Measurements from ENCODE around the gene BMPER. TPM values are rescaled to one million over a fixed set of nuclear protein-coding genes. Genes with fewer than 3 reads are reported as not detected.

The BMPER gene
- total and polyA plus RNA-seq, 2 donors from 2014 or later, result 0.60 to 0.80 TPM

DNA sequence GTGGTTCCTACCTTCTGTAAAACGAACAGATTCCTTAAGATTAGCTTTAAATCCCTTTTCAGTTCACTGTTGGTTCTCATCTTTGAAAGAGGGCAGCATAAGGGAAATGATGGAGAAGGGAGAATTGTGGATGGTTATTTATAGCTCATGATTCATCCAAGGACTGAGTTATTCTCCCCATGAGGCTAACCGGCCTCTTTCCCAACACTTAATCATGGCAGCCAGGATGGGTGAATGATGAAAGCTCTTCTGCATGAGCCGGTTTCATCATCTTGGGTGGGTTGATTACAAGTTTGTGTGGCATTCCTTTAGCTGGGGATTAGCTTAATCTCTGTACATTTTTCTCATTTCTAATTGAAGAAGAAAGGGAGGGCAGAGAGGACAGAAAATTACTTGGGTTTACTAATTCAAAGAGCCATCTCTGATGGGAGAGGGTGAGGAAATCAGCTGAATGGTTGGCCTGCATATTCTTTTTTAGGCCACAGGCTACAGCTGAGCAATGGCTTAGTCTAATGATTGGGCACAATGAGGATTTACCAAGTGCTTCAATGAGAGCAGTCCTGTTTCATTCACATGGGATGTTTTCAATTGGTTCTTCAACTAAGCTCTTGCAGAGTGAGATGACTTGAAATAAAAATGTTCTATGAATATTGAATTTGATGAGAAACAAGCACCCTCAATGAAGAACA is 250.0 kb downstream of the BMPER start:
- TF ChIP-seq, protein P1, sequence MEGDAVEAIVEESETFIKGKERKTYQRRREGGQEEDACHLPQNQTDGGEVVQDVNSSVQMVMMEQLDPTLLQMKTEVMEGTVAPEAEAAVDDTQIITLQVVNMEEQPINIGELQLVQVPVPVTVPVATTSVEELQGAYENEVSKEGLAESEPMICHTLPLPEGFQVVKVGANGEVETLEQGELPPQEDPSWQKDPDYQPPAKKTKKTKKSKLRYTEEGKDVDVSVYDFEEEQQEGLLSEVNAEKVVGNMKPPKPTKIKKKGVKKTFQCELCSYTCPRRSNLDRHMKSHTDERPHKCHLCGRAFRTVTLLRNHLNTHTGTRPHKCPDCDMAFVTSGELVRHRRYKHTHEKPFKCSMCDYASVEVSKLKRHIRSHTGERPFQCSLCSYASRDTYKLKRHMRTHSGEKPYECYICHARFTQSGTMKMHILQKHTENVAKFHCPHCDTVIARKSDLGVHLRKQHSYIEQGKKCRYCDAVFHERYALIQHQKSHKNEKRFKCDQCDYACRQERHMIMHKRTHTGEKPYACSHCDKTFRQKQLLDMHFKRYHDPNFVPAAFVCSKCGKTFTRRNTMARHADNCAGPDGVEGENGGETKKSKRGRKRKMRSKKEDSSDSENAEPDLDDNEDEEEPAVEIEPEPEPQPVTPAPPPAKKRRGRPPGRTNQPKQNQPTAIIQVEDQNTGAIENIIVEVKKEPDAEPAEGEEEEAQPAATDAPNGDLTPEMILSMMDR (IDR thresholded peaks at IDR 0.05; ENCODE audit: borderline replicate concordance, extremely low read depth, insufficient read depth), result no peak
- no peak overlapping the region for H3K27ac ChIP-seq (ENCODE audit: low read depth in 2 of 2, low read length in 2 of 2)
- peaks cover 0 to 1% (median 0%) of the 10 kb centered on the region in 3 donors for H3K4me1 ChIP-seq (ENCODE audit: control insufficient read depth in 2 of 3, insufficient read depth in 2 of 3, low read depth in 1 of 3, low read length in 3 of 3)
- intact Hi-C loops (cut with DNase I), result no loop called here
- DNase-seq (no peak), FAIRE-seq (no peak)
- no peaks in the 10 kb centered on the region for H3K9me3 ChIP-seq (ENCODE audit: control insufficient read depth in 2 of 3, insufficient read depth in 1 of 3, low read length in 3 of 3)
- no peak overlapping the region for H3K9ac ChIP-seq (ENCODE audit: low read length in 3 of 3)
- H3K27me3 ChIP-seq (ENCODE audit: control insufficient read depth, insufficient read depth, low read length), result no peaks in the 10 kb centered on the region
- H3K4me3 ChIP-seq (ENCODE audit: low read length in 3 of 3), result no peak overlapping the region
- no peaks in the 10 kb centered on the region for H3K36me3 ChIP-seq (ENCODE audit: control insufficient read depth in 2 of 3, insufficient read depth in 3 of 3, low read length in 3 of 3)

DNA sequence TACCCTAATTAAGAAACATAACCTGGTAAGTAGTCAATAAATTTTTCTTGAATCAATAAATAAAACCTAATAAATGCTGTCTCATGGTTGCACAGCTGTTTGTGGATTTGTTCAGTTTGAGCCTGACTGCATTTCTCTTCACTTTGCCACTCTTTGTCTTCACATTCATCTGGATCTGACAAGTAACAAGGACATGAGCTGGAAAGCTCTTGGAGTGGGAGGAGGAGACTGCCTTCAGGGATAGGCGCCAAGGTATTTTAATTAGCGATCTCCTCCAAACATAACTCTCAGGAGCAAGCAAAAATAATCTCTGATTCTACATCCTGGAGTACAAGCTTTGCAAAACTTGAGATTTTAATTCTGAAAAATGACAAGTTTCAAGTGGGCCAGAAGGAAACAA is 251.0 kb downstream of the BMPER start:
- FAIRE-seq, result no peak
- no peak overlapping the region for H3K9ac ChIP-seq (ENCODE audit: low read length in 3 of 3)

DNA sequence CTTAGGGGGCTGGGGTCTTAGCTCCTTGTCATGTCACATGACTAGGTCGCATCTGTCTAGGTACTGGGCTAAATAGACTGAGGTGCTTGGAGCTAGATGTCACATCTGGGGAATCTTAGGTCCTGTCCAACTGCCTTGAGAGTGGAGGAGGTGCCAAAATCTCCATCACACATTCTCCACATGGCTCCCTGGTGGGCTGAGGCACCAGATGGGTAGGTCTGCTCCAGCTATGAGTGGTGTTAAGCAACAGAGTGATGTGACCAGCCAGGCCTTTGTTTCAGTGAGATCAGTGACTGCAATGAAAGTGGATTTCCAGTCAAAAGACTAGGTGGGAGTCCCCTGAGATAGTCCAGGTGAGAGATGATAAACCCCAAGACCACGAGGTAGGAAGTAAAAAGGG is 251.8 kb downstream of the BMPER start:
- DNase-seq, result no peak
- FAIRE-seq, result no peak
- Histone ChIP-seq H3K36me3 (ENCODE audit: control insufficient read depth in 2 of 3, insufficient read depth in 3 of 3, low read length in 3 of 3) (no peaks in the 10 kb centered on the region), H3K4me1 (ENCODE audit: control insufficient read depth in 2 of 3, insufficient read depth in 2 of 3, low read depth in 1 of 3, low read length in 3 of 3) (peaks cover 0 to 3% (median 0%) of the 10 kb centered on the region in 3 donors), H3K9ac (ENCODE audit: low read length in 3 of 3) (no peak overlapping the region), H3K9me3 (ENCODE audit: control insufficient read depth in 2 of 3, insufficient read depth in 1 of 3, low read length in 3 of 3) (no peaks in the 10 kb centered on the region), H3K4me3 (ENCODE audit: low read length in 3 of 3) (no peak overlapping the region), H3K27ac (ENCODE audit: low read depth in 2 of 2, low read length in 2 of 2) (no peak overlapping the region), H3K27me3 (ENCODE audit: control insufficient read depth, insufficient read depth, low read length) (no peaks in the 10 kb centered on the region)
- TF ChIP-seq, protein P1 (IDR thresholded peaks at IDR 0.05; ENCODE audit: borderline replicate concordance, extremely low read depth, insufficient read depth), result no peak
- intact Hi-C loops (cut with DNase I), result no loop called here

More for the DNA sequence above, 251.0 kb downstream of the BMPER start:
- Histone ChIP-seq H3K27ac (ENCODE audit: low read depth in 2 of 2, low read length in 2 of 2) (no peak overlapping the region), H3K9me3 (ENCODE audit: control insufficient read depth in 2 of 3, insufficient read depth in 1 of 3, low read length in 3 of 3) (no peaks in the 10 kb centered on the region), H3K4me3 (ENCODE audit: low read length in 3 of 3) (no peak overlapping the region), H3K36me3 (ENCODE audit: control insufficient read depth in 2 of 3, insufficient read depth in 3 of 3, low read length in 3 of 3) (no peaks in the 10 kb centered on the region), H3K27me3 (ENCODE audit: control insufficient read depth, insufficient read depth, low read length) (no peaks in the 10 kb centered on the region), H3K4me1 (ENCODE audit: control insufficient read depth in 2 of 3, insufficient read depth in 2 of 3, low read depth in 1 of 3, low read length in 3 of 3) (peaks cover 0 to 3% (median 0%) of the 10 kb centered on the region in 3 donors)
- TF ChIP-seq, protein P1 (IDR thresholded peaks at IDR 0.05; ENCODE audit: borderline replicate concordance, extremely low read depth, insufficient read depth), result no peak
- intact Hi-C loops (cut with DNase I), result no loop called here
- DNase-seq, result no peak
